Liver (tissue), 9 donors: ENCODE data around the gene HMGN4. TPM values are rescaled to one million over a fixed set of nuclear protein-coding genes. Genes with fewer than 3 reads are reported as not detected.

Experiments used
- DNase-seq: peaks from one replicate; pipeline ENCODE4 v3.0.0-alpha.2; 2017; ENCODE audit warnings: low spot score
- H3K27ac ChIP-seq, 2 donors: one replicate each; pipeline ENCODE4 v1.7.0; 2013; ENCODE audit warnings: inconsistent platforms in 2 of 2, low read length in 2 of 2, control low read depth in 1 of 2, low read depth in 1 of 2, mild to moderate bottlenecking in 1 of 2
- H3K27me3 ChIP-seq, 4 donors: one replicate each; pipeline versions ENCODE4 v1.6.1 to v1.7.0; 2013; ENCODE audit warnings: low read length in 3 of 4, inconsistent platforms in 1 of 4, mild to moderate bottlenecking in 1 of 4, moderate library complexity in 1 of 4; ENCODE audit not compliant: control insufficient read depth in 4 of 4, insufficient read depth in 4 of 4
- H3K36me3 ChIP-seq, 4 donors: one replicate each; pipeline versions ENCODE4 v1.6.1 to v1.7.0; 2013; ENCODE audit warnings: low read length in 3 of 4, mild to moderate bottlenecking in 3 of 4, low read depth in 1 of 4, moderate library complexity in 1 of 4; ENCODE audit not compliant: control insufficient read depth in 4 of 4, insufficient read depth in 3 of 4
- H3K4me1 ChIP-seq, 4 donors: one replicate each; pipeline versions ENCODE4 v1.6.1 to v1.7.0; 2013; ENCODE audit warnings: low read length in 3 of 4, mild to moderate bottlenecking in 3 of 4, moderate library complexity in 1 of 4; ENCODE audit not compliant: control insufficient read depth in 4 of 4, insufficient read depth in 4 of 4
- H3K4me3 ChIP-seq, 3 donors: one replicate each; pipeline versions ENCODE4 v1.6.1 to v1.7.0; 2013; ENCODE audit warnings: low read length in 3 of 3, control low read depth in 1 of 3, low read depth in 1 of 3, mild to moderate bottlenecking in 1 of 3
- H3K9ac ChIP-seq, 2 donors: one replicate each; pipeline ENCODE4 v1.7.0; 2013; ENCODE audit warnings: low read length in 2 of 2, mild to moderate bottlenecking in 2 of 2, moderate library complexity in 2 of 2, control low read depth in 1 of 2, low read depth in 1 of 2
- H3K9me3 ChIP-seq, 4 donors: one replicate each; pipeline versions ENCODE4 v1.6.1 to v1.7.0; 2013; ENCODE audit warnings: low read length in 3 of 4; ENCODE audit not compliant: control insufficient read depth in 4 of 4
- ATF3 ChIP-seq: IDR thresholded peaks from 2 replicates; pipeline ENCODE4 v1.6.1; 2016; ENCODE audit warnings: antibody characterized with exemption
- CTCF ChIP-seq: fragments of 150-350 bp; IDR thresholded peaks from 2 replicates; pipeline ENCODE4 v1.5.1; 2017; ENCODE audit warnings: improper control_type of control experiment, low read depth, low read length; ENCODE audit not compliant: missing input control
- EGR1 ChIP-seq, 2 donors: IDR thresholded peaks; 2 replicates each; pipeline ENCODE4 v1.6.1; 2016 to 2018; ENCODE audit warnings: antibody characterized with exemption in 2 of 2, low read depth in 2 of 2
- FOXA1 ChIP-seq: IDR thresholded peaks from 2 replicates; pipeline ENCODE4 v1.6.1; 2016; ENCODE audit warnings: antibody characterized with exemption
- FOXA2 ChIP-seq: IDR thresholded peaks from 2 replicates; pipeline ENCODE4 v1.6.1; 2016; ENCODE audit warnings: antibody characterized with exemption
- GABPA ChIP-seq, 2 donors: IDR thresholded peaks in 1 of 2; conservative IDR thresholded peaks in 1 of 2; 2 replicates each; pipeline ENCODE4 v1.6.1; 2016; ENCODE audit warnings: antibody characterized with exemption in 2 of 2, mild to moderate bottlenecking in 1 of 2, moderate library complexity in 1 of 2
- HNF4A ChIP-seq, 2 donors: conservative IDR thresholded peaks; 2 replicates each; pipeline ENCODE4 v1.6.1; 2016; ENCODE audit warnings: antibody characterized with exemption in 2 of 2, mild to moderate bottlenecking in 2 of 2
- HNF4G ChIP-seq: IDR thresholded peaks from 2 replicates; pipeline ENCODE4 v1.6.1; 2016; ENCODE audit warnings: antibody characterized with exemption
- JUND ChIP-seq, 2 donors: IDR thresholded peaks; 2 replicates each; pipeline ENCODE4 v1.6.1; 2016; ENCODE audit warnings: antibody characterized with exemption in 2 of 2
- MAX ChIP-seq: IDR thresholded peaks from 2 replicates; pipeline ENCODE4 v1.6.1; 2016; ENCODE audit warnings: antibody characterized with exemption
- NR2F2 ChIP-seq: IDR thresholded peaks from 2 replicates; pipeline ENCODE4 v1.6.1; 2016; ENCODE audit warnings: antibody characterized with exemption
- RAD21 ChIP-seq, 2 donors: IDR thresholded peaks; 2 replicates each; pipeline ENCODE4 v1.6.1; 2016; ENCODE audit warnings: antibody characterized with exemption in 2 of 2, mild to moderate bottlenecking in 2 of 2
- REST ChIP-seq: IDR thresholded peaks from 2 replicates; pipeline ENCODE4 v1.6.1; 2016; ENCODE audit warnings: antibody characterized with exemption, mild to moderate bottlenecking
- RXRA ChIP-seq, 2 donors: IDR thresholded peaks; 2 replicates each; pipeline ENCODE4 v1.6.1; 2017 to 2018; ENCODE audit warnings: antibody characterized with exemption in 2 of 2, mild to moderate bottlenecking in 1 of 2
- SP1 ChIP-seq: IDR thresholded peaks from 2 replicates; pipeline ENCODE4 v1.6.1; 2018; ENCODE audit warnings: antibody characterized with exemption, mild to moderate bottlenecking
- TAF1 ChIP-seq: conservative IDR thresholded peaks from 2 replicates; pipeline ENCODE4 v1.6.1; 2016; ENCODE audit warnings: antibody characterized with exemption, mild to moderate bottlenecking
- YY1 ChIP-seq: IDR thresholded peaks from 2 replicates; pipeline ENCODE4 v1.6.1; 2016; ENCODE audit warnings: antibody characterized with exemption, mild to moderate bottlenecking
- ZBTB33 ChIP-seq: IDR thresholded peaks from 2 replicates; pipeline ENCODE4 v1.6.1; 2016; ENCODE audit warnings: antibody characterized with exemption
- WGBS: extraction: QIAGEN DNeasy Blood & Tissue Kit; methylation state at CpG from one replicate; pipeline ENCODE4 v1.1.7; 2013; 5-methylcytosine and 5-hydroxymethylcytosine counted together
- polyA plus RNA-seq, 2 donors: library from polyadenylated mRNA; stranded (reverse) in 1 of 2; unstranded in 1 of 2; fragments of 200-250 nt in 1 of 2; fragments of >200 nt in 1 of 2; fragmentation: Nextera tagmentation in 1 of 2; extraction: Ambion mirVana in 1 of 2; gene quantifications; one replicate each; pipeline versions ENCODE4 v1.2.1 to v1.2.3, GENCODE V29; 2013 to 2015
- total RNA-seq, 2 donors: library from RNA; depleted of rRNA; stranded (reverse); fragments of >200 nt; gene quantifications; one replicate each; pipeline ENCODE4 v1.2.3, GENCODE V29; 2014
- donor health status: healthy.
- donor health status: healthy.
- donor health status: healthy.
- donor health status: healthy.
- donor health status: healthy.

Gene HMGN4
- total and polyA plus RNA-seq, 4 donors: 8.2 to 13.3 (median 10.1) TPM

- H3K9ac ChIP-seq: no peak overlapping the region
- no peaks in the 10 kb centered on the region for H3K36me3 ChIP-seq
- DNase-seq: peak; percentile 98
- whole genome bisulfite sequencing: 5% methylated on average over 34 of the region's 34 CpGs
- TF ChIP-seq HNF4A (conservative IDR thresholded peaks at IDR 0.05) (no peak), SP1 (peak; percentile 15), RAD21 (IDR thresholded peaks at IDR 0.05) (peak; percentile 22 to 24), ATF3 (peak; percentile 100), HNF4G (no peak), TAF1 (no peak), FOXA2 (peak; percentile 46), YY1 (peak; percentile 23), ZBTB33 (no peak), REST (no peak), EGR1 (IDR thresholded peaks at IDR 0.05; ENCODE audit: low read depth in 2 of 2) (peak in 1 of 2 donors; percentile 29), NR2F2 (no peak), CTCF (no peak), FOXA1 (no peak), GABPA (IDR thresholded peaks at IDR 0.05 in 1 of 2, conservative IDR thresholded peaks at IDR 0.05 in 1 of 2) (no peak), RXRA (IDR thresholded peaks at IDR 0.05) (peak in 1 of 2 donors; percentile 41), JUND (IDR thresholded peaks at IDR 0.05) (peak in 1 of 2 donors; percentile 21), MAX (no peak)
- H3K9me3 ChIP-seq: no peaks in the 10 kb centered on the region
- H3K4me1 ChIP-seq: peaks cover 0 to 11% (median 7%) of the 10 kb centered on the region in 4 donors
- H3K4me3 ChIP-seq: peak overlapping the region; percentile 6 to 35 (median 30)
- H3K27me3 ChIP-seq: no peaks in the 10 kb centered on the region
- H3K27ac ChIP-seq: no peak overlapping the region
Measured at GRCh38 chr6:26568601-26569432, 30.7 kb downstream of the HMGN4 start.
